Progenitor cell of endocrine pancreas (in vitro differentiated cells): Measurements from ENCODE around the gene S100A16. TPM values are rescaled to one million over a fixed set of nuclear protein-coding genes. Genes with fewer than 3 reads are reported as not detected.

Experiments
- DNase-seq: peaks from one replicate; pipeline ENCODE4 v3.0.0; 2021; ENCODE audit warnings: low spot score; ENCODE audit not compliant: unreplicated experiment
- H3K27ac Mint-ChIP-seq: 2 replicates; pipeline ENCODE4 v1.8.0; 2021; ENCODE audit warnings: mild to moderate bottlenecking, moderate library complexity, mixed read lengths
- H3K27me3 Mint-ChIP-seq: 2 replicates; pipeline ENCODE4 v1.8.0; 2021; ENCODE audit warnings: mixed read lengths
- H3K36me3 Mint-ChIP-seq: 2 replicates; pipeline ENCODE4 v1.8.0; 2022; ENCODE audit warnings: mixed read lengths; ENCODE audit not compliant: insufficient read depth
- H3K4me1 Mint-ChIP-seq: 2 replicates; pipeline ENCODE4 v1.8.0; 2021; ENCODE audit warnings: low read depth, mixed read lengths
- H3K4me3 Mint-ChIP-seq: 2 replicates; pipeline ENCODE4 v1.8.0; 2021; ENCODE audit warnings: low read depth, mild to moderate bottlenecking, moderate library complexity, mixed read lengths
- H3K9me3 Mint-ChIP-seq: 2 replicates; pipeline ENCODE4 v1.8.0; 2021; ENCODE audit warnings: low read depth, mixed read lengths
- total RNA-seq: library from RNA; stranded (reverse); gene quantifications from 2 replicates; pipeline ENCODE4 v1.2.1, GENCODE V29; 2021
- TF ChIP-seq, protein P1 (sequence below): fragments of 200-600 bp; sonication (generic); IDR thresholded peaks from one replicate; pipeline ENCODE4 v1.5.0; 2021; ENCODE audit warnings: antibody characterized with exemption, mild to moderate bottlenecking; ENCODE audit not compliant: unreplicated experiment

Gene S100A16
- total RNA-seq, 1 donor from 2014 or later: 46.8 TPM

DNA sequence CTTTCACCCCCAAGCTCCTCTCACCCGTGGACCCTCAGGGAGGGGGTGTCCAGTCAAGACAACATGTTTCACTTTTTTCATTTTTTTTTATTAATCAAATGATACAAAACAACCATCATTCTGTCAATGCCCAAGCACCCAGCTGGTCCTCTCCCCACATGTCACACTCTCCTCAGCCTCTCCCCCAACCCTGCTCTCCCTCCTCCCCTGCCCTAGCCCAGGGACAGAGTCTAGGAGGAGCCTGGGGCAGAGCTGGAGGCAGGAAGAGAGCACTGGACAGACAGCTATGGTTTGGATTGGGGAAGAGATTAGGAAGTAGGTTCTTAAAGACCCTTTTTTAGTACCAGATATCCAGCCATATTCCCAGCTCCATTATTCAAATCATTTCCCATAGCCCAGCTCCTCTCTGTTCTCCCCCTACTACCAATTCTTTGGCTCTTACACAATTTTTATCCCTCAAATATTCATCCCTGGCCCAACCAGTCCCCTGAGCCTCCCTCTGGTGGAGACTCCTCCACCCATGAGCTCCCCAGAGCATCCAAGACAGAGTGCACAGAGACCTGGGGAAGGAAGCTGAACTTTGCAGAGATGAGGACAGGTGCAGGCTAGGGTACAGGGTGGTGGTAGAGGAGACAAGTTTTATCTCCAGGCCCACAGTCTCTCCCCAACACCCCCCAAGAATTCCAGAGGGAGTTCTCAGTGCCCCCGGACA, 1.4 kb upstream of the S100A16 start:
- Mint-ChIP-seq H3K4me1 (peaks cover 29% of the 10 kb centered on the region), H3K27ac (no peak overlapping the region), H3K4me3 (no peak overlapping the region), H3K27me3 (no peaks in the 10 kb centered on the region), H3K36me3 (peaks cover 2% of the 10 kb centered on the region), H3K9me3 (no peaks in the 10 kb centered on the region)
- TF ChIP-seq, protein P1, sequence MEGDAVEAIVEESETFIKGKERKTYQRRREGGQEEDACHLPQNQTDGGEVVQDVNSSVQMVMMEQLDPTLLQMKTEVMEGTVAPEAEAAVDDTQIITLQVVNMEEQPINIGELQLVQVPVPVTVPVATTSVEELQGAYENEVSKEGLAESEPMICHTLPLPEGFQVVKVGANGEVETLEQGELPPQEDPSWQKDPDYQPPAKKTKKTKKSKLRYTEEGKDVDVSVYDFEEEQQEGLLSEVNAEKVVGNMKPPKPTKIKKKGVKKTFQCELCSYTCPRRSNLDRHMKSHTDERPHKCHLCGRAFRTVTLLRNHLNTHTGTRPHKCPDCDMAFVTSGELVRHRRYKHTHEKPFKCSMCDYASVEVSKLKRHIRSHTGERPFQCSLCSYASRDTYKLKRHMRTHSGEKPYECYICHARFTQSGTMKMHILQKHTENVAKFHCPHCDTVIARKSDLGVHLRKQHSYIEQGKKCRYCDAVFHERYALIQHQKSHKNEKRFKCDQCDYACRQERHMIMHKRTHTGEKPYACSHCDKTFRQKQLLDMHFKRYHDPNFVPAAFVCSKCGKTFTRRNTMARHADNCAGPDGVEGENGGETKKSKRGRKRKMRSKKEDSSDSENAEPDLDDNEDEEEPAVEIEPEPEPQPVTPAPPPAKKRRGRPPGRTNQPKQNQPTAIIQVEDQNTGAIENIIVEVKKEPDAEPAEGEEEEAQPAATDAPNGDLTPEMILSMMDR: no peak
- no peak for DNase-seq

DNA sequence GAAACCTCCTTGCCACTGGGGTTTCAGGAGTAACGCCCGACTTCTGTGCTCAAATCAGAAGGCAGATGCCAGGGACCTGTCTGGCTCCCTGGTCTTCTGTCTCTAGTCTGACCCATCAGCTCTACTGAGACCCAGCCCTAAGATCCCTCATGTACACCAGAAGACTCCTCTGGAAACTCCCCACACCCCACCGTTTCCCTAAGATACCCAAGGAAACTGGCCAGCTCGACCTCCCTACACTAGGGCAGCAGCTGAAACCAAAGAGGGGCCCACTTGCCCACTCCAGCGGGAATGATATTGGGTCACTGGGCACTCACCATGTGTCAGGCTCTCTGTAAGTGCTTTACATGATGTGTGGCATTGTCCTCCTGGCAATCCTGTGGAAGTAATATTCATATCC, 469 bp upstream of the S100A16 start:
- TF ChIP-seq, protein P1: no peak
- no peaks in the 10 kb centered on the region for H3K27me3 Mint-ChIP-seq
- peaks cover 38% of the 10 kb centered on the region for H3K4me1 Mint-ChIP-seq
- peak overlapping the region; percentile 45 for H3K27ac Mint-ChIP-seq
- H3K36me3 Mint-ChIP-seq: peaks cover 2% of the 10 kb centered on the region
- H3K4me3 Mint-ChIP-seq: peak overlapping the region; percentile 84
- no peak for DNase-seq
- H3K9me3 Mint-ChIP-seq: no peaks in the 10 kb centered on the region

DNA sequence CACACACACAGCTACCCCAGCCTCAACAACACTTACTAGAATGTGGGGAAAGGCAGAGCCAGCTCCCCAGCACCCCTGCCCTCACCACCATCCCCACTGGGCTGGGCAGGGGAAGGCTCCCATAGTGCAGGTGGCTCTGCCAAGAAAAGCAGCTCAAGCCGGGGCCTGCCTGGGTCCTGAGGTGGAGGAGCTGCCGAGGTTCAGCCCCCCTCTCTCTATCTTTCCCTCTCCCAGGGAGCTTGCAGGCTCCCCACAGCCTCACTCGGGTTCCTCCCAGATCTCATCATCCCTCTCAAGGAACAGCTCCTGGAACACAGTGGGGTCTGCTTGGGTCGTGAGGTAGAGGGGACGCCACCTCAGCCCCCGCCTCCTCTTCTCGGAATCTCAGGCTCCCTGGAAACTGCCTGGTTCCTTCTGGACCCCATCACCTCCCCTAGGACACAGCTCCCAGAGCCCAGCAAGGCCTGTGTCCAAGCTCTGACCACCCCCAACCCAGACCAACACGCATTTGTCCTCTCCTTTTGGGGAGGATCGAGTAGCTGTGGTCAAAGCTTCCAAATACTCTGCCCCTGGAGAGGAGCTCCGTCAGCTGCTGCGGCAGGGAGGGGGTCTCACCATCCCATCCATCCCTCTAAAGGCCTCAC, 704 bp downstream of the S100A16 start:
- Mint-ChIP-seq H3K27me3 (no peaks in the 10 kb centered on the region), H3K4me3 (peak overlapping the region; percentile 84), H3K36me3 (peaks cover 2% of the 10 kb centered on the region), H3K4me1 (peaks cover 41% of the 10 kb centered on the region), H3K9me3 (no peaks in the 10 kb centered on the region), H3K27ac (peak overlapping the region; percentile 92)
- TF ChIP-seq, protein P1: no peak
- DNase-seq: no peak

DNA sequence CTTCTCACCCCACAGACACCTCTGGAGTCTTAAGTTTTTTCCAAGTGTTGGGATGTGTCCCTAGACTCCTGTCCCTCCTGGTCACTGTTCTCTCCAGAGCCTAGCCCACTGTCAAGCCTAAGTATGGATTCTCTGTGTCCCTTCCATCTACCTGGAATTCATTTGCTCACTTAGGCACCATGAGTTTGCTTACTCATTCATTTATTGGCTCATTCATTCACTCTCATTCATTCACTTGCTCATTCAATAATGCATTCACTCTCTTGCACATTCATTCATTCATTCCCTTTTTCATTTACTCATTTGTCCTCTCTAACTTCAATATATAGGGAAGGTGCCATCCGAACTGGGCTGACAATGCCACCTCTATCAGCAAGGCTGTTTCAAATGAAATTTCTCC, 1.6 kb downstream of the S100A16 start:
- H3K9me3 Mint-ChIP-seq: no peaks in the 10 kb centered on the region
- DNase-seq: no peak
- TF ChIP-seq, protein P1: no peak
- peak overlapping the region; percentile 84 for H3K4me3 Mint-ChIP-seq
- H3K27me3 Mint-ChIP-seq: no peaks in the 10 kb centered on the region
- peaks cover 4% of the 10 kb centered on the region for H3K36me3 Mint-ChIP-seq
- peak overlapping the region; percentile 87 for H3K27ac Mint-ChIP-seq
- peaks cover 41% of the 10 kb centered on the region for H3K4me1 Mint-ChIP-seq

DNA sequence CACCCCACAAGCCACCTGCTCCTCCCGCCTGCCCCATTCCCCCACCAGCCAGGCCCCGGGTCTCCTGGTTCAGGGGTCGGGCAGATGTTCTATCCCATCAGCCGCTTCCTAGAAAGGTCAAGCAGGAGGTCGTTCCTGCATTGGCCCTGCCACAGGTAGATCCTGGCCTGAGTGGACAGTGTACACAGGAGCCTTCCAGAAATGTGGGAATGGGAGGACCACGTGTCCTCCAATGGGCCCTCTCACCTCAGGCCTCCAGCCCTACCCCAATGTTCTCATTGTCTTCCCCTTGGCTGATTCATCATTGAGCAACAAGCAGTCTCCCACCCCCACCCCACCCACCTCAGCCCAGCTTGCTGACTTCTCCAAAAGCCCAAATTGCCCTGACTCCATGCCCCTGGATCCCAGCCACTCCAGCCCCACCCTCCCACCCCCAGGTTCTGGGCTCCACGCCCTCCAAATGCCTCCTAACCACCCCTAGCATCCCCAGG, 2.1 kb downstream of the S100A16 start:
- Mint-ChIP-seq H3K36me3 (peaks cover 5% of the 10 kb centered on the region), H3K4me3 (no peak overlapping the region), H3K27me3 (no peaks in the 10 kb centered on the region), H3K27ac (peak overlapping the region; percentile 36), H3K4me1 (peaks cover 40% of the 10 kb centered on the region), H3K9me3 (no peaks in the 10 kb centered on the region)
- TF ChIP-seq, protein P1: no peak
- no peak for DNase-seq
